ENCODE results near the gene OTOP1.

DNA sequence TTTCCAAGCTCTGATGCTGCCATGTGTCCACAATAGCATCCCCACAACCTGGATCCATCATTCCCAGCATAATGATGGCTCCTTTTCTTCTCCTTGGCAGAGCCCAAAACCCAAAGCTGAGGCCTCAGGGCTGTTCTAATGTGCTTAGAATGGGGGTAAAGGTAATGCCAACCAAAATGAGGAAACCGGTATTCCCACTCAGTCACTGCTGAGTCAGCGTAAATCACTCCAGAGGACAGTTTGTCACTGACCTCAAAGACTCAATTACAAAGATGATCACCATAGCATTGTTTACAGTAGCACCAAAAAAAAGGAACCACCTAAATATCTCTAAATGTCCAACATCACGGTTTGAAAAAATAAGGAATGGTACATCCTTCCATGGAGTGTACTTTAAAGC lies 41.2 kb downstream of the OTOP1 start:
- TF ChIP-seq BHLHE40 (IDR thresholded peaks at IDR 0.05; ENCODE audit: borderline replicate concordance) (no peak), FOXA1 (IDR thresholded peaks at IDR 0.05) (no peak)
